Measurements from ENCODE around the gene CIDEB. TPM values are rescaled to one million over a fixed set of nuclear protein-coding genes. Genes with fewer than 3 reads are reported as not detected.
A peak's percentile ranks its signal among the peaks of the same experiment; 100 is the strongest.

CIDEB gene
- total and polyA plus RNA-seq, 2 of the 8 experiments (the other 6 are each of a cell fraction or from before 2014, with no cell fraction given), result 0.11 TPM; not detected in 1

GRCh38 chr14:24264298-24264697 lies 43.5 kb downstream of the CIDEB start:
- H4K8ac ChIP-seq (ENCODE audit: extremely low read depth, insufficient read depth, low read length), result peak overlapping the region; percentile 21; the same call in 1 of the 2 replicates
- H2BK5ac ChIP-seq (ENCODE audit: low read depth, low read length), result no peak overlapping the region
- H3K4ac ChIP-seq (replicated peaks; ENCODE audit: insufficient read length, low read depth, low read length), result no peak overlapping the region
- no peak overlapping the region for H3K56ac ChIP-seq (replicated peaks; ENCODE audit: insufficient read length, low read depth, low read length)
- WGBS, 2 experiments (ENCODE audit: extremely low coverage in 1 of 2, insufficient coverage in 1 of 2, insufficient read length in 1 of 2, insufficient replicate concordance in 2 of 2, low coverage in 1 of 2, low lambda C conversion rate in 2 of 2, missing lambda C conversion rate in 1 of 2), result 88% methylated on average over 6 of the region's 6 CpGs; no CpG with 5 or more reads in 1 of the 2 experiments
- no peaks in the 10 kb centered on the region; a peak in 3 of 8 replicates for H3K36me3 ChIP-seq (ENCODE audit: control insufficient read depth in 2 of 4, insufficient read depth in 4 of 4, low read length in 3 of 4)
- H3K79me1 ChIP-seq (ENCODE audit: low read depth, low read length), result no peaks in the 10 kb centered on the region
- no peak overlapping the region for H4K5ac ChIP-seq (ENCODE audit: insufficient read length, low read depth, low read length)
- no peak overlapping the region for H2AK5ac ChIP-seq (ENCODE audit: low read depth, low read length)
- 0 out of 2 replicates have a peak, but pooled peaks cover 1% of the 10 kb centered on the region for H3K23me2 ChIP-seq (ENCODE audit: low read depth, low read length)
- H3K27ac ChIP-seq (ENCODE audit: low read depth, low read length), result no peak overlapping the region
- H3K14ac ChIP-seq (ENCODE audit: insufficient read length), result no peak overlapping the region
- TF ChIP-seq POLR2AphosphoS5 (IDR thresholded peaks at IDR 0.05; ENCODE audit: low read depth, low read length) (no peak), SP4 (IDR thresholded peaks at IDR 0.05; ENCODE audit: low read length) (no peak), SIRT6 (IDR thresholded peaks at IDR 0.05; ENCODE audit: low read length) (no peak)
- H3K23ac ChIP-seq (ENCODE audit: insufficient read length), result no peak overlapping the region
- H4K91ac ChIP-seq (replicated peaks; ENCODE audit: insufficient read length, low read length), result no peak overlapping the region
- H3K79me2 ChIP-seq (ENCODE audit: control insufficient read depth in 1 of 2, insufficient read depth in 2 of 2, low read length in 2 of 2), result no peaks in the 10 kb centered on the region
- no peak for FAIRE-seq
- no peaks in the 10 kb centered on the region for H3K27me3 ChIP-seq (replicated peaks in 1 of 4; ENCODE audit: control insufficient read depth in 3 of 4, extremely low read depth in 1 of 4, insufficient read depth in 3 of 4, low read length in 3 of 4)
- no peak overlapping the region for H3K18ac ChIP-seq (ENCODE audit: extremely low read depth, low read length)
- peaks cover 0 to 2% (median 0%) of the 10 kb centered on the region in 4 experiments; a peak in 1 of 7 replicates for H3K4me1 ChIP-seq (replicated peaks in 1 of 4; ENCODE audit: control insufficient read depth in 3 of 4, insufficient read depth in 4 of 4, low read length in 3 of 4)
- no peaks in the 10 kb centered on the region for H3K9me3 ChIP-seq (ENCODE audit: insufficient read depth in 2 of 2, low read depth in 1 of 2, low read length in 1 of 2)
- ChIA-PET CTCF (ENCODE audit: partially characterized antibody) (interaction anchor here (0.9 to 6.2 kb wide), 5 partner anchors 8 to 33 kb away, joined by 3 to 30 read pairs (median 9); partner anchors contain the start of gene TINF2), POLR2A (ENCODE audit: partially characterized antibody) (interaction anchor here (1.2 to 2.4 kb wide), 4 partner anchors 12 to 43 kb away, joined by 4 to 7 read pairs (median 5); partner anchors contain the start of genes CIDEB and TINF2)
- H2BK15ac ChIP-seq (ENCODE audit: low read length), result no peak overlapping the region
- no peak overlapping the region for H3K4me2 ChIP-seq (ENCODE audit: insufficient read depth in 1 of 2, low read depth in 2 of 2, low read length in 2 of 2)
- no peak overlapping the region for H2BK12ac ChIP-seq (ENCODE audit: low read depth, low read length)
- no peak overlapping the region for H2BK20ac ChIP-seq (ENCODE audit: low read length)
- H3K4me3 ChIP-seq (ENCODE audit: extremely low read depth in 1 of 4, insufficient read depth in 2 of 4, low read depth in 3 of 4, low read length in 4 of 4), result no peak overlapping the region
- H4K20me1 ChIP-seq (replicated peaks in 1 of 2; ENCODE audit: control insufficient read depth in 1 of 2, insufficient read depth in 2 of 2, low read length in 2 of 2), result peaks cover 0 to 2% of the 10 kb centered on the region in 2 experiments
- H3K9ac ChIP-seq (replicated peaks in 1 of 4; ENCODE audit: extremely low read depth in 1 of 4, low read depth in 3 of 4, low read length in 3 of 4), result no peak overlapping the region
- H2AFZ ChIP-seq (ENCODE audit: low read length), result no peak overlapping the region
- no peak overlapping the region for H2BK120ac ChIP-seq (replicated peaks; ENCODE audit: low read depth, low read length)
- no peak for DNase-seq (ENCODE audit: low read depth in 1 of 2, low spot score in 2 of 2)
